G401 (cell line): Measurements from ENCODE around the gene UNC50. TPM values are rescaled to one million over a fixed set of nuclear protein-coding genes. Genes with fewer than 3 reads are reported as not detected.
A peak's percentile ranks its signal among the peaks of the same experiment; 100 is the strongest.
"Not testable (repeated sequence)": the region's sequence is repeated elsewhere in the genome, so short reads cannot be mapped to it uniquely, and the experiment has no call there.

ENCODE experiments used
- DNase-seq: peaks from one replicate; pipeline ENCODE4 v3.0.0-alpha.2; 2015; ENCODE audit warnings: low spot score
- in situ Hi-C: cut with HindIII; loops from 2 replicates; pipeline ENCODE4 v1.10.0; 2016; ENCODE audit warnings: low sequenced_read_pairs, mixed read lengths
- total RNA-seq: library from RNA; depleted of rRNA; stranded (reverse); fragments of >200 nt; shearing (Covaris generic); gene quantifications from 2 replicates; pipeline ENCODE4 v1.2.3, GENCODE V29; 2014

Gene UNC50
- total RNA-seq, 1 experiment from 2014 or later = 38.5 TPM

GRCh38 chr2:98572676-98573075, 35.7 kb upstream of the UNC50 start:
- DNase-seq = no peak
- in situ Hi-C loops = no loop called here

DNA sequence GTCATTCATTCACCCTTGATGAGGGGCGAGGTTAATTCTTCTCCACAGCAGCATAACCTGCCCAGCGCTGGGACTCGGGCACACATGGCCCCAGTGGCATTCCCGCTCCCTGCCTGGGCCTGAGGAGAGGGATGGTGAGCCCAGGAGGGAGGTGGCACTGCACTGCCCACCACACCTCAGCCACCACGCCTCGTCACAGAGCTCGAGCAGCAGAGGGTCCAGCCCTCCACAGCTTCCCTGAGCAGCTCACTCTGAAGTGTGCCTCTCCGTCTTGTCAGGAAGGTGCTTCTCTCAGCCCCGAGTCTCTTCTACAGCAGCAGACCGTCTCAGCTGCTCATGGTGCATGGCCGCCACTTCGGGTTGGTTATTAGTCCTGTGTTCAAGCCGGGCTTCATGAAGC, 35.0 kb upstream of the UNC50 start:
- in situ Hi-C loops = no loop called here

GRCh38 chr2:98576666-98577312, 31.6 kb upstream of the UNC50 start:
- DNase-seq = no peak
- in situ Hi-C loops = no loop called here

More for the DNA sequence above, 35.0 kb upstream of the UNC50 start:
- no peak for DNase-seq

GRCh38 chr2:98577313-98577712, 31.1 kb upstream of the UNC50 start:
- DNase-seq = no peak
- in situ Hi-C loops = no loop called here

DNA sequence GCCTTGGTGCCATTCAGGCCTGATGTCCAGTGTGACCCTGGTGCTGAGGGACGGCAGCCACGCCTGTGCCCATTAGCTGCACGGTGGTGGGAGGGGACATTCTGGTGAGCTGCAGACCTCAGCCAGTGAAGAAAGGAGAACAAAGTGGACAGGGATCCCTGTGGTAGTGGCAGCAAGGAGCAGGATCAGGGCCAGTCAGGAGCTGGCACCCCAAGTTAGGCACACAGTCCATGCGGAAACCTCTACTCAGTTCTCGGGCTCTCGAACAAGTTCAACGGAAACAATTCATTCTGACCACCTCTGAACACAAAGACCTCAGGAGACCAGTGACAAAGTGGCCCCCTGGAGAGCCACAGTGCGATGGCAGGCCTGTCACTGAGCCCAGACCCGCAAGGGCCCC, 30.2 kb upstream of the UNC50 start:
- no peak for DNase-seq
- in situ Hi-C loops = no loop called here

- in situ Hi-C loops = no loop called here
- DNase-seq = no peak
Measured at GRCh38 chr2:98579926-98580325, 28.5 kb upstream of the UNC50 start.

DNA sequence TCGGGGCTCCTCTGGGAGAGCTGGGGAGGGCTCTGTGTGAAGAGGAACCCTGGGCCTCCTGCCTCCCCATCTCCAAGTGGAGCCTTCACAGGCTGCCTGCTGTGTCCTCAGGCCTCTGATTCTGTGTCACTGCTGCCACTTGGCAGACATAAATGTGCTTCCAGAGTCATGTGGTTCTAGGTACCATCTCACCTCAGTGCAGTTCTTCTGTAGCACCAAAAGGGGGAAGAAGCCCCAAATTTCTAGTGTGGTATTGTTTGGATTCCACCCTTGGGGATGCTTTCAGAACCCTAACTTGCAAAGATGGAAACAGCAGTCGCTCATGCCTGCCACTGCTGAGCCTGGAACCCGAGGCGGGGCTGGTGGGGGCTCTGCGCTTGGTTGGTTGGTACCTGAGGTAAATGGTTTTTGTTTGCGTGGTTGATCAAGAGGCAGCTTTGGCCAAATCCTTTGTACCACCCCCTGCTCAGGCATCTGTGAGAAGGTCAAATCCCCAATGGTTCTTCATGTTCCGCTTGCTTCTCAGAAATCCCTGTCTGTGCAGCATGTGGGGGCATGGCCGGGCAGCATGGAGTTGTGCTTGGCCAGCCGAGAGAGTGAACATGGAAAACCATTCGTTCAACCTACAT, 27.6 kb upstream of the UNC50 start:
- DNase-seq = peak; percentile 62
- in situ Hi-C loops = no loop called here

GRCh38 chr2:98582523-98582922, 25.9 kb upstream of the UNC50 start:
- in situ Hi-C loops = no loop called here
- DNase-seq = no peak

- in situ Hi-C loops = no loop called here
- no peak for DNase-seq
Measured at GRCh38 chr2:98583276-98583675, 25.1 kb upstream of the UNC50 start.

DNA sequence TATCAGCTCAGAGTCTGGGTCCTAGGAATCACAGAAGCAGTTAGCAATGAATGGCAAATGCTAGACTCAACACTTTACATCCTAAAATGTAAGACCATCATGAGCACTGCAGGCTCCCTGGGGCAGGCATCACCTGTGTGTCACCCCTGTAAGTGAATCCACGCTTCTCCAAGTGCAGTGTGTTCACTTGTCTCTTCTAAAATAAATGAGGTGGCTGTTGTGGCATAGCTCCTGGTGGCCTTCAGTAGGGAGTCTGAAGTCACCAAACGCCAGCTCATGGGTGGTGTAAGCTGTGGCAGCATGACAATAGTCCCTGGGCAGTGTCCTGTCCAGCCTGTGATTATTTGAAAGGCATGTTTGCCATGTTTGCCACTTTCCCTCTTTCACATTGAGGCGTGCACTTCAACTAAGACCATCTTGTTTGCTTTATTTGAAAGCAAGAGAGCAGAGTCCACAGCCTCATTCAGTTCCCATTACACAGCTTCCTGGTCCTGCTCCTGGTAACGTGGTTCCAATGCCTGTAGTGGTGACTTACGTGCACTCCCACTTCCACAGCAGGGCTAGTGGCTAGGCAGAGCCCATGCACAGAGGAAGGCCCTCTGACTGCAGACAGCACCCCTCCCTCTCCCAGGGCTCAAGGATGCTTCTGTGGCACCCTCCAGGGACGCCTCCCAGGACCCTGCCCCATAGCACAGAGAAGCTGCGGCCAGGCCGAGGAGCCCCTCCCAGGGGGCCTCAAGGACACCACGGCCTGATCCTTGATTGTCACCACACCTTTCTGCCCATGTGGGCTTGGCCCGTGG, 24.4 kb upstream of the UNC50 start:
- in situ Hi-C loops = no loop called here
- no peak for DNase-seq

DNA sequence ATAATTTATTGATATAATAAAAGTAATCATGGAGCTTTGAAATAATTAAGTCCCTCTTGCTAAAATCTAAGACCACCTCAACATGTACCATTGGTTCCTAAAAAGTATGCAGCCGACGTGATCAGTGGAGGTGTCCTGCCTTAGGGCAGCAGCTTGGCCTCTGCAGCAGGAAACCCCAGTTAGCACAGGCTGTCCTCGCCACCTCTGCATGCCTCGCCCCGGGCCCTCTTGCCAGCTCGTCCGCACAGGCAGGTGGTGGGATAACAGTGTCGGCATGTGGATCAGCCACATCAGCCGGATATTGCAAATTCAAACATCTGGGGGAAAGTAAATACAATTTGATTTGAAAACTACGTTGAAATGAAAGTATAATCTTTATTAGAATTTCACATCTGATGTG, 23.0 kb upstream of the UNC50 start:
- no peak for DNase-seq
- in situ Hi-C loops = no loop called here

- DNase-seq = no peak
- in situ Hi-C loops = no loop called here
Measured at GRCh38 chr2:98586551-98587140, 21.7 kb upstream of the UNC50 start.

DNA sequence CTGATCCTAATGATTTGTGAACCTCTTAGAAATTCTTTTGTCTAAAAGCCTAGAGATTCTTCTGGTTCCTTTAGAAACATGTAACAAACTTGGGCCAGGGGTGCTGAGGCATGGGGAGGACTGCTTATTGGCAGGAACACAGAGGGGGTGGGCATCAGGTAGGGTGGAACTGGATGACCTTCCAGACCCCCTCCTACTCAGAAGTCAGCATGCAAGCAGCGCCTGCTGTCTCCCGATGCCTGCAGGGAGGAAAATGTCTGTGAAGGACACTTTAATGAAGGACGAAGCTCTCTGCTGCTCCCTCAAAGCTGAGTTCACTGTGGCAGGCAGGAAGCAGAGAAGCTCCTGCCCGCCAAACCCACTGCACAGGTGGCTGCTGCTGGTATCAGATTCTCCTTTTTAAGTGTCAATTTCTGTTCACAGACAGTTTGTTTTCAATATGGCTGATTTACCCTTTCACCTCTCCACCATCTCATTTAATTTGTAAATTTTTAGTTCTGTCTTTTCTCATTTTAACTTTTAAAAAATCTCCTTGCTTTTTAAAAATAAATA, 19.4 kb upstream of the UNC50 start:
- no peak for DNase-seq
- in situ Hi-C loops = no loop called here

- DNase-seq = no peak
- in situ Hi-C loops = no loop called here
Measured at GRCh38 chr2:98589489-98589888, 18.9 kb upstream of the UNC50 start.

- no peak for DNase-seq
Measured at GRCh38 chr2:98592565-98592964, 15.8 kb upstream of the UNC50 start.

DNA sequence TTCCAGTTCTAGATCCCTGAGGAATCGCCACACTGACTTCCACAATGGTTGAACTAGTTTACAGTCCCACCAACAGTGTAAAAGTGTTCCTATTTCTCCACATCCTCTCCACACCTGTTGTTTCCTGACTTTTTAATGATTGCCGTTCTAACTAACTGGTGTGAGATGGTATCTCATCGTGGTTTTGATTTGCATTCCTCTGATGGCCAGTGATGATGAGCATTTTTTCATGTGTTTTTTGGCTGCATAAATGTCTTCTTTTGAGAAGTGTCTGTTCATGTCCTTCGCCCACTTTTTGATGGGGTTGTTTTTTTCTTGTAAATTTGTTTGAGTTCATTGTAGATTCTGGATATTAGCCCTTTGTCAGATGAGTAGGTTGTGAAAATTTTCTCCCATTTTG, 13.7 kb upstream of the UNC50 start:
- DNase-seq, in situ Hi-C loops: not testable (repeated sequence)

More at GRCh38 chr2:98592565-98592964, 15.8 kb upstream of the UNC50 start:
- in situ Hi-C loops = no loop called here

DNA sequence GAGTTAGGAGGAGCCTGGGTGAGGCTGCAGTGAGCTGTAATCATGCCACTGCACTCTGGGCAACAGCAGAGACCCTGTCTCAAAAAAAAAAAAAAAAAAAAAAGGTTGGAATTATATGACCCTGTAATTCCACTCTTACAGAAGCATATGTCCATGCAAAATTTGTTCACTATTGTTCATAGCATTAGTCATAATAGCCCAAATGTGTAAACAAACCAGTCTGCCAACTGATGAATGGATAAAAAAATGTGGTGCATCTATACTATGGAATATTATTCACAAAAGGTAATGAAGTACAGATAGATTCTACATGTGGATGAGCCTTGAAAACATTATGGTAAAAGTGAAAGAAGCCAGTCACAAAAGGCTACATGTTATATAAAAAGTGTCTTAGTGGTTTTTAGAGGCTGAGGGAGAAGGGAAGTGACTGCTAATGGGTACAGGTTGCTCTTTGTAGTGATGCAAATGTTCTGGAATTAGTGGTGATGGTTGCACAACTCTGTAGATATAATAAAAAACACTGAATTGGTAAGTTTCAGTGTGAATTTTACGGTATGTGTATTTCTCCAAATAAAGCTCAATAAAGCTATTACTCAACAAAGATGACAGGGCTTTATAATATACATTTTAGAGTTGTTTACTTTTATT, 9.5 kb upstream of the UNC50 start:
- in situ Hi-C loops = no loop called here
- DNase-seq = no peak

DNA sequence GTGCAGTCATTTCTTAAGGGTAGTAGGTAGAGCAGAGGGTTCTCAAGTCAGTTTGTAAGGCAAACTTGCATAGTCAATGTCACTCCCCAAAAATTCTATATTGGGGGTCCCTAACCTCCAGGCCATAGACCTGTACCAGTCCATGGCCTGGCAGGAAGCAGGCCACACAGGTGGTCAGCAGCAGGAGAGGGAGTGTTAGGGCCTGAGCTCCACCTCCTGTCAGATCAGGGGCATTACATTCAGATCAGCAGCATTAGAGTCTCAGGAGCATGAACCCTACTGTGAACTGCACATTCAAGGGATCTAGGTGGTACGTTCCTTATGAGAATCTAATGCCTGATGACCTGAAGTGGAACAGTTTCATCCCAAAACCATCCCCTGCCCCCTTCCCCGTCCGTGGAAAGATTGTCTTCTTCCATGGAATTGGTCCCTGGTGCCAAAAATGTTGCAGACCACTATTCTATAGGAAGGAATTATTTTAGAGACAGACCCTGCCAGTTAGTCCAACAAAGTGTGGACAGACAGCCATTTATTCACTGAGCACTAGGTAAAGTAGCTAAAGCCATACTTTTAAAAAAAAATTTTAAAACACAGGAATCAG, 6.8 kb upstream of the UNC50 start:
- DNase-seq = peak; percentile 67
- in situ Hi-C loops = no loop called here

DNA sequence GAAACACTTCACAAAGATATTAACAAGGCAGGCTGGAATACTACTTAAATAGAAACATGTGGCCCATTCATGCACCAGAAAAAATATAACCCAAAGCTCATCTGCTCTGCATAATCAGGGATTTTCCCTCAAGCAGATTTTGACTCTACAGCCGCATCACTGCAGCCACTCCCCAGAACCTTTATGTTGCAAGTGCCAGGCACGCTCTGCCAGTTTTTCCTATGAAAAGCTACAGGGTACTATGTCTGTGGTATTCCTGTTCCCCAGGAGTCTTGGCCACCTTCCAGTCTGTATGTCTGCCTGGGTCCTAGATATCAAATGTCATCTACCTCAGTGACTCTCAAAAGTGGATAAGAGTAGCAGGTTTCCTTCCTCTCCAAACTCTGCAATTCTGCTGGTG, 3.8 kb upstream of the UNC50 start:
- in situ Hi-C loops = no loop called here
- no peak for DNase-seq
